ENCODE data around the gene KCNS3. TPM values are rescaled to one million over a fixed set of nuclear protein-coding genes. Genes with fewer than 3 reads are reported as not detected.

The KCNS3 gene
- total RNA-seq, 4 donors from 2014 or later, result 16.2 to 34.8 (median 22.6) TPM

GRCh38 chr2:17876590-17876989, 1.9 kb upstream of the KCNS3 start:
- Histone ChIP-seq H3K4me3 (no peak overlapping the region), H3K4me1 (peaks cover 25% of the 10 kb centered on the region), H3K27ac (no peak overlapping the region), H3K36me3 (no peaks in the 10 kb centered on the region), H3K27me3 (peaks cover 9% of the 10 kb centered on the region), H3K9me3 (no peaks in the 10 kb centered on the region)
- no peak for TF ChIP-seq CTCF (IDR thresholded peaks at IDR 0.05)
- no peak for TF ChIP-seq POLR2A (IDR thresholded peaks at IDR 0.05)
- WGBS, result 80% methylated on average over 4 of the region's 4 CpGs
- no peak for DNase-seq (ENCODE audit: low spot score in 2 of 2)

GRCh38 chr2:17877811-17878280, 621 bp upstream of the KCNS3 start:
- TF ChIP-seq CTCF (IDR thresholded peaks at IDR 0.05), result no peak
- TF ChIP-seq EP300 (IDR thresholded peaks at IDR 0.05), result no peak
- TF ChIP-seq POLR2A (IDR thresholded peaks at IDR 0.05), result no peak
- TF ChIP-seq POLR2AphosphoS5 (IDR thresholded peaks at IDR 0.05), result no peak
- WGBS, result 0% methylated on average over 3 of the region's 28 CpGs
- Histone ChIP-seq H3K27ac (peak overlapping the region; percentile 19), H3K4me3 (peak overlapping the region; percentile 57), H3K36me3 (no peaks in the 10 kb centered on the region), H3K4me1 (peaks cover 25% of the 10 kb centered on the region), H3K27me3 (peaks cover 9% of the 10 kb centered on the region), H3K9me3 (no peaks in the 10 kb centered on the region)
- DNase-seq (ENCODE audit: low spot score in 2 of 2), result no peak

DNA sequence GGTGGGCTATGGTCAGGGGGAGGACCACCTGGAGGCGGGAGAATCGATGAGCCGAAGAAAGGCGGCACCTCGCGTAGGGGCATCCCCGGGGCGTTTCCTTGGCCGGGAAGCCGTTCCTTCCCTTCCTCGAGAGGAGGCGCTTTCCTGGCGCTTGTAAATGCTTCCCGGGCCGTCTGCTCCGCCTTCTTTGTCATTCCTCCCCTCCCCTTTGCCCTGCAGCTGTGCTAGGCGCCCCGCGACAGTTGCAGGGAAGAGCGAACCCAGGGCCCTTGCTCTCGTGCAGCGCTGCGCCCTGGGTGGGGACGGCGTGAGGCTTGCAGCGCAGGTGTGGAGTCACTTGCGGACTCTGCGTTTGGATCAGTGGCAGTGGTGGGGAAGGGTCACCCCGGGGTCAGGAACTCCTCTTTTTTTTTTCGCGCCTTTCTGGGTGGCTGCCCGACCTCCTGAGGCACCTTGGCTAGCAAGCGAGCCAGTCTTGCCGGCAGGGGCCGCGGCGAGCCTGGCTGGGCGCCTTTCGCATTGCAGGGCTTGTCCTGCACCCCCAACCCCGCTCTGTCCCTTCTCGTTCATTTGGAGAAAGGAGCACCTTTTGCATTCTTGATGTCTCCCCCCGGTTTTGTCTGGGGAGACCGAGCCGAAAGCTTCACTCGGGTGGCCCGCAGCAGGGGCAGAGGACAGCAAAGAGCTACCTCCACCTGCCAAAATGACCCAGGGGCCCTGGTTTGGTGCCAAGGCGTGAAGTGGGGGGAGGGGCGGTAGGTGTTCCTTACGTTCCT, 858 bp downstream of the KCNS3 start:
- WGBS, result under 1% methylated on average over 27 of the region's 49 CpGs

DNA sequence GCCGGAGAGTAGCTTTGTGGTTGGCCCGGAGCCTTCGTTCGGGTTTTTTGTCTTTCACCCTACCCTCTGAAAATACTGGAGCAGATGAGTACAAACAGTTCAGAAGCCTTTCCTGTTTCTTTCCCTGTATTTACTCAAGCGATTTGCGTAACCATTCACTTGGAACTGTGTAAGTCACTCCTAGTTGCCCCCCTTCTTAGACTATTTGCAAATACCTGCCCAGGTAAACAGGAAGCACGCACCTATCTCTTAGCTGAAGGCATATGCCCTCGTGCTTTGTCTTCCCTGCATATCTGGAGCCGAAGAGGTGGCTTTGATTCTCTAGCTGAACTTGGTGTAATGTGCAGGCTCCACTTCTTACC, 1.4 kb downstream of the KCNS3 start:
- no peaks in the 10 kb centered on the region for H3K9me3 ChIP-seq
- TF ChIP-seq EP300 (IDR thresholded peaks at IDR 0.05), result no peak
- no peak for TF ChIP-seq POLR2AphosphoS5 (IDR thresholded peaks at IDR 0.05)
- no peak for TF ChIP-seq POLR2A (IDR thresholded peaks at IDR 0.05)
- no peak for TF ChIP-seq CTCF (IDR thresholded peaks at IDR 0.05)
- peaks cover 9% of the 10 kb centered on the region for H3K27me3 ChIP-seq
- no peak for DNase-seq (ENCODE audit: low spot score in 2 of 2)
- H3K36me3 ChIP-seq, result no peaks in the 10 kb centered on the region
- peaks cover 25% of the 10 kb centered on the region for H3K4me1 ChIP-seq
- H3K27ac ChIP-seq, result peak overlapping the region; percentile 11
- 38% methylated on average over 9 of the region's 9 CpGs for WGBS
- H3K4me3 ChIP-seq, result peak overlapping the region; percentile 57

More for the DNA sequence above, 858 bp downstream of the KCNS3 start:
- H3K9me3 ChIP-seq, result no peaks in the 10 kb centered on the region
- H3K4me3 ChIP-seq, result peak overlapping the region; percentile 57
- H3K27ac ChIP-seq, result peak overlapping the region; percentile 11
- TF ChIP-seq POLR2AphosphoS5 (IDR thresholded peaks at IDR 0.05) (no peak), POLR2A (IDR thresholded peaks at IDR 0.05) (no peak), EP300 (IDR thresholded peaks at IDR 0.05) (no peak), CTCF (IDR thresholded peaks at IDR 0.05) (peak in 1 of 2 donors; percentile 26)
- H3K27me3 ChIP-seq, result peaks cover 9% of the 10 kb centered on the region
- DNase-seq (ENCODE audit: low spot score in 2 of 2), result peak; percentile 72 to 82
- no peaks in the 10 kb centered on the region for H3K36me3 ChIP-seq
- peaks cover 25% of the 10 kb centered on the region for H3K4me1 ChIP-seq

GRCh38 chr2:17892770-17893534, 14.5 kb downstream of the KCNS3 start:
- 58% methylated on average over 8 of the region's 10 CpGs for WGBS
- Histone ChIP-seq H3K36me3 (no peaks in the 10 kb centered on the region), H3K4me3 (no peak overlapping the region), H3K4me1 (peaks cover 4% of the 10 kb centered on the region), H3K9me3 (no peaks in the 10 kb centered on the region), H3K27ac (no peak overlapping the region), H3K27me3 (no peaks in the 10 kb centered on the region)
- no peak for TF ChIP-seq POLR2A (IDR thresholded peaks at IDR 0.05)
- no peak for TF ChIP-seq EP300 (IDR thresholded peaks at IDR 0.05)
- TF ChIP-seq POLR2AphosphoS5 (IDR thresholded peaks at IDR 0.05), result no peak
- TF ChIP-seq CTCF (IDR thresholded peaks at IDR 0.05), result no peak
- no peak for DNase-seq (ENCODE audit: low spot score in 2 of 2)

Measured in suprapubic skin (tissue), 4 donors.